Neural progenitor cell (in vitro differentiated cells): ENCODE measurements around the gene CLSTN2.

Experiments used
- CTCF ChIP-seq: fragments of 200-600 bp; sonication (generic); IDR thresholded peaks from 2 replicates; pipeline ENCODE4 v1.5.1; 2017; ENCODE audit warnings: antibody characterized with exemption, mild to moderate bottlenecking
- EZH2 ChIP-seq: fragments of 200-600 bp; sonication (generic); IDR thresholded peaks from 2 replicates; pipeline ENCODE4 v1.6.1; 2017; ENCODE audit warnings: antibody characterized with exemption, mild to moderate bottlenecking, moderate library complexity
- EZH2phosphoT487 ChIP-seq: fragments of 200-600 bp; sonication (generic); IDR thresholded peaks from 2 replicates; pipeline ENCODE4 v1.6.1; 2017; ENCODE audit warnings: antibody characterized with exemption

DNA sequence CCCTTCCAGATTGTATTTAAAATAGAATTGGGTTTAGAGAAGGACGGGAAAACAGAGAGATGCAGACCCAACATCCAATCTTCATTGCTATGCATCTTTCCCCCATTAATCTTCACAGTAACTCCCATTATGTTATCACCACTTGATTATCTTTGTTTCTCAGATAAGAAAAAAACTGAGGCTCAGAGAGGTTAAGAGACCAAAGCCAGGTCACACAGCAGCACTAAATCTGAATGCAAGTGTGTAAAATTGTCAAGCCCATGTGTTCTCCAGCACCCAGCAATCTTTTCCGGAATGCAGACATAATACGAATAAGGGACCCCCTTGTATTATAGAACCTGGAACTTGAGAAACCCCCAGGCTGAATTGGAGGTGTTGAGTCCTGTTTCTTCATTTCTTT, 662.4 kb downstream of the CLSTN2 start:
- TF ChIP-seq CTCF, result no peak
- TF ChIP-seq EZH2, result no peak
- TF ChIP-seq EZH2phosphoT487, result no peak
